ENCODE results near the gene PCBD1.

Gene PCBD1

GRCh38 chr10:70912556-70912955, 24.2 kb upstream of the PCBD1 start:
- Histone ChIP-seq H3K4me2 (ENCODE audit: low read depth, low read length) (no peak overlapping the region), H3K4me3 (ENCODE audit: low read length) (no peak overlapping the region), H3K27me3 (replicated peaks; ENCODE audit: insufficient read depth, low read length) (peaks cover 82% of the 10 kb centered on the region), H3K79me2 (ENCODE audit: low read length) (no peaks in the 10 kb centered on the region), H3K9ac (ENCODE audit: low read length) (no peak overlapping the region), H4K20me1 (ENCODE audit: insufficient read depth, low read length) (no peaks in the 10 kb centered on the region), H3K36me3 (replicated peaks; ENCODE audit: insufficient read depth, low read length) (no peaks in the 10 kb centered on the region), H3K4me1 (ENCODE audit: low read length) (no peaks in the 10 kb centered on the region), H3K9me2 (replicated peaks; ENCODE audit: insufficient read depth, low read length) (no peaks in the 10 kb centered on the region), H2AFZ (ENCODE audit: low read length) (no peak overlapping the region), H3K27ac (ENCODE audit: low read length) (no peak overlapping the region), H3F3A (ENCODE audit: insufficient read depth, low read length) (no peaks in the 10 kb centered on the region), H3K9me3 (replicated peaks; ENCODE audit: insufficient read depth, low read length) (no peaks in the 10 kb centered on the region)
- TF ChIP-seq EZH2 (optimal IDR thresholded peaks at IDR 0.05; ENCODE audit: low read depth, low read length) (no peak), EZH2phosphoT487 (IDR thresholded peaks at IDR 0.05; ENCODE audit: low read length) (no peak), CTCF (IDR thresholded peaks at IDR 0.05; ENCODE audit: low read length) (no peak)
- DNase-seq = no peak

GRCh38 chr10:70911386-70911785, 23.0 kb upstream of the PCBD1 start:
- H3K4me2 ChIP-seq (ENCODE audit: low read depth, low read length) = no peak overlapping the region
- H3F3A ChIP-seq (ENCODE audit: insufficient read depth, low read length) = no peaks in the 10 kb centered on the region
- no peaks in the 10 kb centered on the region for H3K36me3 ChIP-seq (replicated peaks; ENCODE audit: insufficient read depth, low read length)
- H3K27ac ChIP-seq (ENCODE audit: low read length) = no peak overlapping the region
- H3K27me3 ChIP-seq (replicated peaks; ENCODE audit: insufficient read depth, low read length) = peaks cover 82% of the 10 kb centered on the region
- no peak for DNase-seq
- H3K9me3 ChIP-seq (replicated peaks; ENCODE audit: insufficient read depth, low read length) = no peaks in the 10 kb centered on the region
- H3K4me1 ChIP-seq (ENCODE audit: low read length) = no peaks in the 10 kb centered on the region
- H2AFZ ChIP-seq (ENCODE audit: low read length) = no peak overlapping the region
- H3K4me3 ChIP-seq (ENCODE audit: low read length) = no peak overlapping the region
- no peak overlapping the region for H3K9ac ChIP-seq (ENCODE audit: low read length)
- no peaks in the 10 kb centered on the region for H3K9me2 ChIP-seq (replicated peaks; ENCODE audit: insufficient read depth, low read length)
- H3K79me2 ChIP-seq (ENCODE audit: low read length) = no peaks in the 10 kb centered on the region
- no peaks in the 10 kb centered on the region for H4K20me1 ChIP-seq (ENCODE audit: insufficient read depth, low read length)
- no peak for TF ChIP-seq EZH2 (optimal IDR thresholded peaks at IDR 0.05; ENCODE audit: low read depth, low read length)
- TF ChIP-seq CTCF (IDR thresholded peaks at IDR 0.05; ENCODE audit: low read length) = no peak
- TF ChIP-seq EZH2phosphoT487 (IDR thresholded peaks at IDR 0.05; ENCODE audit: low read length) = no peak

GRCh38 chr10:70910486-70911341, 22.3 kb upstream of the PCBD1 start:
- Histone ChIP-seq H4K20me1 (ENCODE audit: insufficient read depth, low read length) (no peaks in the 10 kb centered on the region), H3K4me1 (ENCODE audit: low read length) (no peaks in the 10 kb centered on the region), H3K9ac (ENCODE audit: low read length) (no peak overlapping the region), H3K36me3 (replicated peaks; ENCODE audit: insufficient read depth, low read length) (no peaks in the 10 kb centered on the region), H3K27me3 (replicated peaks; ENCODE audit: insufficient read depth, low read length) (peaks cover 82% of the 10 kb centered on the region), H2AFZ (ENCODE audit: low read length) (no peak overlapping the region), H3F3A (ENCODE audit: insufficient read depth, low read length) (no peaks in the 10 kb centered on the region), H3K27ac (ENCODE audit: low read length) (no peak overlapping the region), H3K9me2 (replicated peaks; ENCODE audit: insufficient read depth, low read length) (no peaks in the 10 kb centered on the region), H3K79me2 (ENCODE audit: low read length) (no peaks in the 10 kb centered on the region), H3K9me3 (replicated peaks; ENCODE audit: insufficient read depth, low read length) (no peaks in the 10 kb centered on the region), H3K4me3 (ENCODE audit: low read length) (no peak overlapping the region), H3K4me2 (ENCODE audit: low read depth, low read length) (no peak overlapping the region)
- DNase-seq = no peak
- TF ChIP-seq EZH2 (optimal IDR thresholded peaks at IDR 0.05; ENCODE audit: low read depth, low read length) = no peak
- TF ChIP-seq EZH2phosphoT487 (IDR thresholded peaks at IDR 0.05; ENCODE audit: low read length) = no peak
- no peak for TF ChIP-seq CTCF (IDR thresholded peaks at IDR 0.05; ENCODE audit: low read length)

All from MM.1S (cell line).